Tibial nerve (tissue), 4 donors: ENCODE measurements around the gene MYO1D. TPM values are rescaled to one million over a fixed set of nuclear protein-coding genes. Genes with fewer than 3 reads are reported as not detected.
"Not testable (repeated sequence)": the region's sequence is repeated elsewhere in the genome, so short reads cannot be mapped to it uniquely, and the experiment has no call there.

Source experiments
- DNase-seq, 2 donors: peaks; one replicate each; pipeline ENCODE4 v3.0.0-alpha.2; 2019; ENCODE audit warnings: low spot score in 2 of 2
- H3K27ac ChIP-seq, 4 donors: fragments of 200-600 bp; sonication (generic) in 3 of 4; one replicate each; pipeline ENCODE4 v1.5.1; 2017 to 2019; ENCODE audit warnings: mild to moderate bottlenecking in 1 of 4
- H3K27me3 ChIP-seq, 2 donors: fragments of 200-600 bp; sonication (generic) in 1 of 2; one replicate each; pipeline versions ENCODE4 v1.5.1 to v1.6.0; 2017 to 2019
- H3K36me3 ChIP-seq, 3 donors: fragments of 200-600 bp; sonication (generic); one replicate each; pipeline ENCODE4 v1.5.1; 2018 to 2019
- H3K4me1 ChIP-seq, 4 donors: fragments of 200-600 bp; sonication (generic) in 3 of 4; one replicate each; pipeline ENCODE4 v1.5.1; 2017 to 2019
- H3K4me3 ChIP-seq, 4 donors: fragments of 200-600 bp; sonication (generic) in 3 of 4; one replicate each; pipeline ENCODE4 v1.5.1; 2017 to 2019; ENCODE audit warnings: mild to moderate bottlenecking in 1 of 4, moderate library complexity in 1 of 4
- H3K9me3 ChIP-seq, 4 donors: fragments of 200-600 bp; sonication (generic) in 3 of 4; one replicate each; pipeline ENCODE4 v1.5.1; 2017 to 2019
- EP300 ChIP-seq, 2 donors: sonication (generic); formaldehyde crosslinking; IDR thresholded peaks; one replicate each; pipeline ENCODE4 v1.6.1; 2017; ENCODE audit warnings: antibody characterized with exemption in 2 of 2, mild to moderate bottlenecking in 1 of 2
- POLR2A ChIP-seq, 2 donors: fragments of 450-650 bp; IDR thresholded peaks; one replicate each; pipeline ENCODE4 v1.6.1; 2017; ENCODE audit warnings: antibody characterized with exemption in 2 of 2, mild to moderate bottlenecking in 2 of 2, moderate library complexity in 2 of 2
- WGBS, 2 donors: methylation state at CpG; one replicate each; pipeline ENCODE4 v1.1.5; 2018; 5-methylcytosine and 5-hydroxymethylcytosine counted together
- total RNA-seq, 4 donors: library from RNA; depleted of rRNA; stranded (reverse); fragments of >200 nt; gene quantifications; one replicate each; pipeline ENCODE4 v1.1.0, GENCODE V29; 2016
- TF ChIP-seq, protein P1 (sequence below), 5 experiments: fragments of 200-600 bp in 3 of 5; fragments of 450-650 bp in 2 of 5; sonication (generic) in 3 of 5; IDR thresholded peaks; one replicate each; pipeline ENCODE4 v1.5.1; 2016 to 2019; ENCODE audit warnings: antibody characterized with exemption in 5 of 5, mild to moderate bottlenecking in 3 of 5, moderate library complexity in 2 of 5

The MYO1D gene
- total RNA-seq, 4 donors from 2014 or later, result 28.5 to 49.6 (median 42.4) TPM

- no peak for DNase-seq
- Histone ChIP-seq H3K36me3 (no peaks in the 10 kb centered on the region), H3K4me3 (no peak overlapping the region), H3K9me3 (no peaks in the 10 kb centered on the region), H3K4me1 (no peaks in the 10 kb centered on the region), H3K27ac (no peak overlapping the region), H3K27me3 (no peaks in the 10 kb centered on the region)
- no peak for TF ChIP-seq EP300 (IDR thresholded peaks at IDR 0.05)
- TF ChIP-seq, protein P1, sequence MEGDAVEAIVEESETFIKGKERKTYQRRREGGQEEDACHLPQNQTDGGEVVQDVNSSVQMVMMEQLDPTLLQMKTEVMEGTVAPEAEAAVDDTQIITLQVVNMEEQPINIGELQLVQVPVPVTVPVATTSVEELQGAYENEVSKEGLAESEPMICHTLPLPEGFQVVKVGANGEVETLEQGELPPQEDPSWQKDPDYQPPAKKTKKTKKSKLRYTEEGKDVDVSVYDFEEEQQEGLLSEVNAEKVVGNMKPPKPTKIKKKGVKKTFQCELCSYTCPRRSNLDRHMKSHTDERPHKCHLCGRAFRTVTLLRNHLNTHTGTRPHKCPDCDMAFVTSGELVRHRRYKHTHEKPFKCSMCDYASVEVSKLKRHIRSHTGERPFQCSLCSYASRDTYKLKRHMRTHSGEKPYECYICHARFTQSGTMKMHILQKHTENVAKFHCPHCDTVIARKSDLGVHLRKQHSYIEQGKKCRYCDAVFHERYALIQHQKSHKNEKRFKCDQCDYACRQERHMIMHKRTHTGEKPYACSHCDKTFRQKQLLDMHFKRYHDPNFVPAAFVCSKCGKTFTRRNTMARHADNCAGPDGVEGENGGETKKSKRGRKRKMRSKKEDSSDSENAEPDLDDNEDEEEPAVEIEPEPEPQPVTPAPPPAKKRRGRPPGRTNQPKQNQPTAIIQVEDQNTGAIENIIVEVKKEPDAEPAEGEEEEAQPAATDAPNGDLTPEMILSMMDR (IDR thresholded peaks at IDR 0.05), result no peak
- TF ChIP-seq POLR2A (IDR thresholded peaks at IDR 0.05), result no peak
- WGBS, 2 donors, result 75 to 83% methylated on average over 2 of the region's 2 CpGs
Observed at GRCh38 chr17:32896647-32897258, 19.8 kb upstream of the MYO1D start.

DNA sequence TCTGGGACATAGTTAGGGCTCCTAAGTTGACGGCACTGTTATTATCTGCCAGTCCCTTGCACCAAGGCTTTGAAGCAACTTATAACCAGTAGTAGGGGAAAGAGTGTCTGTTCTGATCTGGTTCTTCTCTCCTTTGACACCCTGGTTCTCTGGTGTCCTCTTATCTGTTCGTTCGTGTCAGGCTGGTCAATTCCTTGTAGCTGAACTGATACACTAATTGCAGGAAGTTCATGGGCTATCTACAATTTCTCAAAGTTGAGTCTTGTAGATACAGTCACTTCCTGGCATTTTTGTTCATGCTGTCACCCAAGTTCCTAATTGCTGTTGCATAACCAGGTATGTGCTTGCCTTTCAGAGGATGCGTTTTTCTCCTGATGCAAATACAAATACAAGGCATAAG lies 17.3 kb upstream of the MYO1D start:
- no peak overlapping the region for H3K4me3 ChIP-seq
- no peaks in the 10 kb centered on the region for H3K36me3 ChIP-seq
- no peaks in the 10 kb centered on the region for H3K9me3 ChIP-seq
- DNase-seq, result no peak
- no peak overlapping the region for H3K27ac ChIP-seq
- TF ChIP-seq EP300 (IDR thresholded peaks at IDR 0.05), result no peak
- TF ChIP-seq, protein P1 (IDR thresholded peaks at IDR 0.05), result no peak
- TF ChIP-seq POLR2A (IDR thresholded peaks at IDR 0.05), result no peak
- no peaks in the 10 kb centered on the region for H3K4me1 ChIP-seq
- H3K27me3 ChIP-seq, result no peaks in the 10 kb centered on the region
- WGBS, 2 donors, result 79 to 82% methylated on average over 4 of the region's 4 CpGs

- not testable (repeated sequence) for H3K36me3 ChIP-seq, H3K27me3 ChIP-seq, H3K4me3 ChIP-seq, H3K9me3 ChIP-seq, H3K4me1 ChIP-seq, DNase-seq, H3K27ac ChIP-seq
- WGBS, 2 donors, result no CpG with 5 or more reads among the region's 14 CpGs
Observed at GRCh38 chr17:32887410-32887809, 10.5 kb upstream of the MYO1D start.

DNA sequence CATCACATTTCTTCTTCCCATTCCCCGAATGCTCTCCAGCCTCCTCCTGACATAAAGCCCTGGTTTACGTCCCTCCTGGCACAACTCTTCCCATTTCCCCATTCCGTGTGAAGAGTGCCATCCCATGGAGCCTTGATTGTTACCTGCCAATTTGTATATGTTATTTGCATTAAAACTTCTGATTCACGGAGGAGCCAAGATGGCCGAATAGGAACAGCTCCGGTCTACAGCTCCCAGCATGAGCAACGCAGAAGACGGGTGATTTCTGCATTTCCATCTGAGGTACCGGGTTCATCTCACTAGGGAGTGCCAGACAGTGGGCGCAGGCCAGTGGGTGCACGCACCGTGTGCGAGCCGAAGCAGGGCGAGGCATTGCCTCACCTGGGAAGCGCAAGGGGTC lies 10.0 kb upstream of the MYO1D start:
- not testable (repeated sequence) for H3K4me3 ChIP-seq, H3K9me3 ChIP-seq, H3K27me3 ChIP-seq, DNase-seq, H3K27ac ChIP-seq, H3K4me1 ChIP-seq, H3K36me3 ChIP-seq
- WGBS, 2 donors, result 89 to 90% methylated on average over 8 to 9 of the region's 16 CpGs

GRCh38 chr17:32882734-32883133 lies 5.8 kb upstream of the MYO1D start:
- H3K27ac ChIP-seq, result no peak overlapping the region
- no peaks in the 10 kb centered on the region for H3K27me3 ChIP-seq
- H3K36me3 ChIP-seq, result no peaks in the 10 kb centered on the region
- no peak for DNase-seq
- no peak overlapping the region for H3K4me3 ChIP-seq
- TF ChIP-seq POLR2A (IDR thresholded peaks at IDR 0.05), result no peak
- TF ChIP-seq, protein P1 (IDR thresholded peaks at IDR 0.05), result no peak
- no peak for TF ChIP-seq EP300 (IDR thresholded peaks at IDR 0.05)
- no peaks in the 10 kb centered on the region for H3K9me3 ChIP-seq
- peaks cover 0 to 9% (median 6%) of the 10 kb centered on the region in 4 donors for H3K4me1 ChIP-seq
- WGBS, 2 donors, result 76 to 83% methylated on average over 4 of the region's 4 CpGs

DNA sequence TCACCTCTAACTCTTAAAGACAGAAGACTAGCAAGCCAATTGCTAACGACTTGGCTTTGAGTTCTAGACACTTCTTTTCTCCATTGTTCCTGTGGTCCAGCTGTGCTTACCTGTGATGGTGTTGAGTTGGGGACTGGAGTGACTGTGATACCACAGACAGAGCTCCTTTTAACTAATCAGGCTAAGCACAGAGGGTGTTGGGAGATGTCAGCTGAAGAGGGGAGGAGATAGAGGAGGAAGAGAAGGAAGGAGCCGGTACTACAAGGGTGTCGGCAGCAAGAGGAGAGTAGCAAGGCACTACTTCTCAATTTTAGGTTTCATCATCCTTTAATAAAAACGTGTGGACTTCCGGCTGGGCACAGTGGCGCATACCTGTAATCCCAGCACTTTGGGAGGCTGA lies 5.1 kb upstream of the MYO1D start:
- no peaks in the 10 kb centered on the region for H3K36me3 ChIP-seq
- no peak overlapping the region for H3K27ac ChIP-seq
- no peak overlapping the region for H3K4me3 ChIP-seq
- WGBS, 2 donors, result 65 to 70% methylated on average over 6 of the region's 6 CpGs
- DNase-seq, result no peak
- H3K9me3 ChIP-seq, result no peaks in the 10 kb centered on the region
- H3K27me3 ChIP-seq, result no peaks in the 10 kb centered on the region
- TF ChIP-seq POLR2A (IDR thresholded peaks at IDR 0.05) (no peak), EP300 (IDR thresholded peaks at IDR 0.05) (no peak)
- TF ChIP-seq, protein P1 (IDR thresholded peaks at IDR 0.05), result no peak
- peaks cover 0 to 14% (median 9%) of the 10 kb centered on the region in 4 donors for H3K4me1 ChIP-seq
